ENCODE results near the gene CYTH3. TPM values are rescaled to one million over a fixed set of nuclear protein-coding genes. Genes with fewer than 3 reads are reported as not detected.

Gene CYTH3
- total and polyA plus RNA-seq, 2 of the 4 experiments (the other 2 are of a cell fraction), result 14.2 to 34.8 TPM

- H2BK5ac ChIP-seq (ENCODE audit: low read depth, low read length, poor library complexity, severe bottlenecking), result no peak overlapping the region
- ChIA-PET CTCF (interaction anchor here (0.9 kb wide), 1 partner anchor 85 kb away, joined by 4 read pairs; no protein-coding TSS in a partner anchor), POLR2A (ENCODE audit: unreplicated experiment) (interaction anchor here (0.5 kb wide), 1 partner anchor 9 kb away, joined by 7 read pairs; no protein-coding TSS in a partner anchor)
- no peak overlapping the region for H3K18ac ChIP-seq (ENCODE audit: low read depth, low read length)
- no peaks in the 10 kb centered on the region for H3K27me3 ChIP-seq (ENCODE audit: control insufficient read depth, insufficient read depth, low read length)
- peaks cover 16% of the 10 kb centered on the region; the same call in 1 of the 2 replicates for H4K20me1 ChIP-seq (ENCODE audit: insufficient read depth, low read length)
- no peak overlapping the region for H3K14ac ChIP-seq (replicated peaks; ENCODE audit: low read depth, low read length)
- WGBS, 2 experiments (ENCODE audit: extremely low coverage in 2 of 2, insufficient read length in 1 of 2), result no CpG with 5 or more reads among the region's 8 CpGs
- DNase-seq (no peak), ATAC-seq (ENCODE audit: low read depth) (no peak)
- H2BK15ac ChIP-seq (ENCODE audit: low read depth, low read length), result no peak overlapping the region
- H3K4me2 ChIP-seq (ENCODE audit: low read depth, low read length), result no peak overlapping the region
- peaks cover 3% of the 10 kb centered on the region; the same call in 1 of the 2 replicates for H3K36me3 ChIP-seq (ENCODE audit: control insufficient read depth, insufficient read depth, low read length)
- in situ Hi-C loops (cut with MboI; ENCODE audit: low sequenced_read_pairs) (no loop called here), dilution Hi-C loops (cut with HindIII; ENCODE audit: low sequenced_read_pairs, unreplicated experiment) (no loop called here), intact Hi-C loops (cut with micrococcal nuclease) (no loop called here)
- H3K9me3 ChIP-seq (ENCODE audit: control insufficient read depth, insufficient read depth, low read length), result no peaks in the 10 kb centered on the region
- no peak overlapping the region for H3K4ac ChIP-seq (ENCODE audit: low read depth, low read length)
- no peak overlapping the region for H4K8ac ChIP-seq (ENCODE audit: low read depth in 2 of 2, low read length in 2 of 2)
- no peak overlapping the region for H4K91ac ChIP-seq (ENCODE audit: insufficient read depth, low read depth, low read length)
- H4K5ac ChIP-seq (ENCODE audit: low read depth, low read length), result no peak overlapping the region
- no peak overlapping the region for H3K56ac ChIP-seq (ENCODE audit: extremely low read depth, insufficient read depth, low read length)
- H3K23ac ChIP-seq (ENCODE audit: low read depth, low read length), result no peak overlapping the region
- no peak overlapping the region for H2AK9ac ChIP-seq (replicated peaks; ENCODE audit: low read depth, low read length, poor library complexity)
- no peak overlapping the region for H3K9ac ChIP-seq (ENCODE audit: low read depth, low read length)
- H2BK20ac ChIP-seq (ENCODE audit: low read depth, low read length), result no peak overlapping the region
- peaks cover 13% of the 10 kb centered on the region for H3K9me1 ChIP-seq (ENCODE audit: insufficient read depth, low read length)
- H3K27ac ChIP-seq (ENCODE audit: insufficient read depth, low read length), result no peak overlapping the region
- no peak overlapping the region for H2BK120ac ChIP-seq (ENCODE audit: low read depth, low read length)
- no peak overlapping the region for H3K4me3 ChIP-seq (ENCODE audit: insufficient read depth, low read depth, low read length)
- no peak overlapping the region for H2AK5ac ChIP-seq (ENCODE audit: low read depth, low read length)
- H3K79me1 ChIP-seq (ENCODE audit: low read depth in 1 of 2, low read length in 2 of 2), result peaks cover 28 to 68% of the 10 kb centered on the region in 2 experiments
- H3K4me1 ChIP-seq (ENCODE audit: control insufficient read depth, insufficient read depth, low read length), result peaks cover 5% of the 10 kb centered on the region
- BruUV-seq (replicated peaks), result no TSS peak
- H2AFZ ChIP-seq (replicated peaks; ENCODE audit: low read length, poor library complexity), result no peak overlapping the region
- no peak for TF ChIP-seq CEBPB (IDR thresholded peaks at IDR 0.05; ENCODE audit: low read depth, low read length)
- no peak for TF ChIP-seq POLR2A (IDR thresholded peaks at IDR 0.05; ENCODE audit: low read depth, low read length)
- no peak for TF ChIP-seq ELK1 (IDR thresholded peaks at IDR 0.05; ENCODE audit: borderline replicate concordance, low read depth, low read length)
- no peak for TF ChIP-seq NFE2L2 (IDR thresholded peaks at IDR 0.05; ENCODE audit: low read depth, low read length)
- no peak for TF ChIP-seq RCOR1 (IDR thresholded peaks at IDR 0.05; ENCODE audit: insufficient replicate concordance, low read length)
- TF ChIP-seq BHLHE40 (IDR thresholded peaks at IDR 0.05; ENCODE audit: low read depth, low read length), result no peak
- no peak for TF ChIP-seq MAFK (IDR thresholded peaks at IDR 0.05; ENCODE audit: low read depth, low read length)
- no peak for TF ChIP-seq CTCF (conservative IDR thresholded peaks at IDR 0.05; ENCODE audit: low read depth, low read length)
- no peak for TF ChIP-seq CHD1 (IDR thresholded peaks at IDR 0.05; ENCODE audit: low read depth, low read length)
- TF ChIP-seq FOS (IDR thresholded peaks at IDR 0.05; ENCODE audit: low read depth, low read length), result no peak
- no peak for TF ChIP-seq RAD21 (IDR thresholded peaks at IDR 0.05; ENCODE audit: low read length)
- no peak for TF ChIP-seq SMC3 (IDR thresholded peaks at IDR 0.05; ENCODE audit: low read depth, low read length)
- TF ChIP-seq RFX5 (IDR thresholded peaks at IDR 0.05; ENCODE audit: low read depth, low read length), result no peak
- TF ChIP-seq MXI1 (IDR thresholded peaks at IDR 0.05; ENCODE audit: borderline replicate concordance, low read depth, low read length), result no peak
- TF ChIP-seq MAZ (IDR thresholded peaks at IDR 0.05; ENCODE audit: borderline replicate concordance, low read depth, low read length), result no peak
These were observed 74.4 kb downstream of the CYTH3 start for GRCh38 chr7:6197801-6198551.
